PC-9 (cell line): ENCODE measurements around the gene GNAL.

Source experiments
- EZH2 ChIP-seq: fragments of 200-600 bp; sonication (generic); IDR thresholded peaks from 2 replicates; pipeline ENCODE4 v1.8.0; 2017; ENCODE audit warnings: antibody characterized with exemption, low read depth
- TF ChIP-seq, protein P1 (sequence below): fragments of 200-600 bp; sonication (generic); conservative IDR thresholded peaks from 2 replicates; pipeline ENCODE4 v1.6.1; 2017; ENCODE audit warnings: mixed run types, antibody characterized with exemption, mild to moderate bottlenecking, moderate library complexity

DNA sequence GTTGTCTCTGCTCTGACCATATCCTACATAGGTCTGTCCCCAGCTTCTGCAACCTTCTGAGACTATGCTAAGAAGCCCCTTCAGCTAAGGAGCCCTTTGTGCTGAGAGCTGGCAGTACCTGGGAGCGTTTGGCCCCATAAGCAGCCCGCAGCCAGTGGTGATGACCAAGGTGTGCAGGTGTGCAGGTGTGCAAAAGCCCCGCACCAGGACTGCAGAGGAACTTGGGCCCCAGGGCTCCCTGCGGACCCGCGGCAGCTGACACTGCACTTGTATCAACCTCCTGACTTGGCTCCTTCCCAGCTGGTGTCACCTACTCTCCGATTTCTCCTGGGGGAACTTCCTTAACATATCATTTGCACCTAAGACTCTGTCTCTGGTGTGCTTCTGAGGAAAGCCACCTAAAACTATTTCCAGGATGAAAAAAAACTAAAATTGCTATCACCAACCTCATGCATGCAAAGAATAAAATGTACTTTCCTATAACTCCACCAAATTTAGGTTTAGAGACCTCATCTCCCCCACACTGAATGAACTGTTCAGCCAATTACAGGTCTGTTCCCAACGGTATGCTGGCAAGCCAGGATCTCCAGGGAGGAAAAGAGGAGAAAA lies 16.1 kb upstream of the GNAL start:
- TF ChIP-seq, protein P1, sequence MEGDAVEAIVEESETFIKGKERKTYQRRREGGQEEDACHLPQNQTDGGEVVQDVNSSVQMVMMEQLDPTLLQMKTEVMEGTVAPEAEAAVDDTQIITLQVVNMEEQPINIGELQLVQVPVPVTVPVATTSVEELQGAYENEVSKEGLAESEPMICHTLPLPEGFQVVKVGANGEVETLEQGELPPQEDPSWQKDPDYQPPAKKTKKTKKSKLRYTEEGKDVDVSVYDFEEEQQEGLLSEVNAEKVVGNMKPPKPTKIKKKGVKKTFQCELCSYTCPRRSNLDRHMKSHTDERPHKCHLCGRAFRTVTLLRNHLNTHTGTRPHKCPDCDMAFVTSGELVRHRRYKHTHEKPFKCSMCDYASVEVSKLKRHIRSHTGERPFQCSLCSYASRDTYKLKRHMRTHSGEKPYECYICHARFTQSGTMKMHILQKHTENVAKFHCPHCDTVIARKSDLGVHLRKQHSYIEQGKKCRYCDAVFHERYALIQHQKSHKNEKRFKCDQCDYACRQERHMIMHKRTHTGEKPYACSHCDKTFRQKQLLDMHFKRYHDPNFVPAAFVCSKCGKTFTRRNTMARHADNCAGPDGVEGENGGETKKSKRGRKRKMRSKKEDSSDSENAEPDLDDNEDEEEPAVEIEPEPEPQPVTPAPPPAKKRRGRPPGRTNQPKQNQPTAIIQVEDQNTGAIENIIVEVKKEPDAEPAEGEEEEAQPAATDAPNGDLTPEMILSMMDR = no peak
- no peak for TF ChIP-seq EZH2
